Gastroesophageal sphincter (tissue), 3 donors: Measurements from ENCODE around the gene IGF2R.

Experiments used
- EP300 ChIP-seq: sonication (generic); formaldehyde crosslinking; IDR thresholded peaks from one replicate; pipeline ENCODE4 v1.6.1; 2017; ENCODE audit warnings: antibody characterized with exemption, mild to moderate bottlenecking
- POLR2A ChIP-seq, 2 donors: fragments of 450-650 bp; IDR thresholded peaks; one replicate each; pipeline ENCODE4 v1.6.1; 2017; ENCODE audit warnings: antibody characterized with exemption in 2 of 2, mild to moderate bottlenecking in 2 of 2, moderate library complexity in 1 of 2
- POLR2AphosphoS5 ChIP-seq: sonication (generic); formaldehyde crosslinking; IDR thresholded peaks from one replicate; pipeline ENCODE4 v1.6.1; 2017; ENCODE audit warnings: antibody characterized with exemption
- TF ChIP-seq, protein P1 (sequence below), 4 experiments: fragments of 200-600 bp in 2 of 4; fragments of 450-650 bp in 2 of 4; sonication (generic) in 1 of 4; IDR thresholded peaks; one replicate each; pipeline ENCODE4 v1.5.1; 2017 to 2019; ENCODE audit warnings: antibody characterized with exemption in 4 of 4, mild to moderate bottlenecking in 2 of 4, moderate library complexity in 2 of 4

DNA sequence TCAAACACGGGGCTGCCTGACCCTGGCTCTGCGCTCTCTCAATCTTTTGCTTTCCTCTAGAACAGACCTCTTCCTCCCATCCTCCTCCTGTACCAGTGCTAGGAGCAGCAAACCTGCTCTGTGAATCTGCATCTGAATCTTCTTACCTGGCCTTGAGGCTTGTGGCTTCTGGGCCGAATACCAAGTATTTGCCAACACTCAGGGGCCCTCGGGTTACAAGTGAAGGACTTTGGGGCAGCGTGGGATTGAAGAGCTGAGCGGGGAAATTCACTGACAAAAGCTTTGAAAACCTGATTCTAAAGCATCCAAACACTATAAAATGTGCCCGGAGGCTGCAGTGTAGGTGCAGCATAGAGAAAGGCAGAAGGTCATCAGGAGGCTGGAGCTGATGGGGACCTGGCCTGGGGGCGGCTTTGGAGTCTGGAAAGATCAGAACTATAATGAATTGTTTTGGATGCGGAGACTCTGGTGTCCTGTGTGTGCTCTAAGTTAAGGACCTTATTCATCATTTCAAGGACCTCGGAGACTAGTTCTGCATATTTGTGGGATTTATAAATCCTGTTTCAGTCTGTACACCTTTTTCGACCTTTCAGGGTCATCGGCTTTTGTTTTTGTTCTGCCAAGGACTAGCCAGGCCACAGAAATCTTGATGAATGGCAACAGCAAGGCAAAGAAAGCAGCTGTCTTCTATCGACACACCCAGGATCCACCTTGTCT, 16.4 kb upstream of the IGF2R start:
- TF ChIP-seq POLR2A (IDR thresholded peaks at IDR 0.05) (no peak), POLR2AphosphoS5 (no peak), EP300 (no peak)
- TF ChIP-seq, protein P1, sequence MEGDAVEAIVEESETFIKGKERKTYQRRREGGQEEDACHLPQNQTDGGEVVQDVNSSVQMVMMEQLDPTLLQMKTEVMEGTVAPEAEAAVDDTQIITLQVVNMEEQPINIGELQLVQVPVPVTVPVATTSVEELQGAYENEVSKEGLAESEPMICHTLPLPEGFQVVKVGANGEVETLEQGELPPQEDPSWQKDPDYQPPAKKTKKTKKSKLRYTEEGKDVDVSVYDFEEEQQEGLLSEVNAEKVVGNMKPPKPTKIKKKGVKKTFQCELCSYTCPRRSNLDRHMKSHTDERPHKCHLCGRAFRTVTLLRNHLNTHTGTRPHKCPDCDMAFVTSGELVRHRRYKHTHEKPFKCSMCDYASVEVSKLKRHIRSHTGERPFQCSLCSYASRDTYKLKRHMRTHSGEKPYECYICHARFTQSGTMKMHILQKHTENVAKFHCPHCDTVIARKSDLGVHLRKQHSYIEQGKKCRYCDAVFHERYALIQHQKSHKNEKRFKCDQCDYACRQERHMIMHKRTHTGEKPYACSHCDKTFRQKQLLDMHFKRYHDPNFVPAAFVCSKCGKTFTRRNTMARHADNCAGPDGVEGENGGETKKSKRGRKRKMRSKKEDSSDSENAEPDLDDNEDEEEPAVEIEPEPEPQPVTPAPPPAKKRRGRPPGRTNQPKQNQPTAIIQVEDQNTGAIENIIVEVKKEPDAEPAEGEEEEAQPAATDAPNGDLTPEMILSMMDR (IDR thresholded peaks at IDR 0.05) = no peak
